ENCODE data around the gene ZNF343. TPM values are rescaled to one million over a fixed set of nuclear protein-coding genes. Genes with fewer than 3 reads are reported as not detected.

Gene ZNF343
- total and polyA plus RNA-seq, 10 of the 15 experiments (the other 5 are each of a cell fraction or from before 2014, with no cell fraction given), result 1.3 to 11.1 (median 9.0) TPM

DNA sequence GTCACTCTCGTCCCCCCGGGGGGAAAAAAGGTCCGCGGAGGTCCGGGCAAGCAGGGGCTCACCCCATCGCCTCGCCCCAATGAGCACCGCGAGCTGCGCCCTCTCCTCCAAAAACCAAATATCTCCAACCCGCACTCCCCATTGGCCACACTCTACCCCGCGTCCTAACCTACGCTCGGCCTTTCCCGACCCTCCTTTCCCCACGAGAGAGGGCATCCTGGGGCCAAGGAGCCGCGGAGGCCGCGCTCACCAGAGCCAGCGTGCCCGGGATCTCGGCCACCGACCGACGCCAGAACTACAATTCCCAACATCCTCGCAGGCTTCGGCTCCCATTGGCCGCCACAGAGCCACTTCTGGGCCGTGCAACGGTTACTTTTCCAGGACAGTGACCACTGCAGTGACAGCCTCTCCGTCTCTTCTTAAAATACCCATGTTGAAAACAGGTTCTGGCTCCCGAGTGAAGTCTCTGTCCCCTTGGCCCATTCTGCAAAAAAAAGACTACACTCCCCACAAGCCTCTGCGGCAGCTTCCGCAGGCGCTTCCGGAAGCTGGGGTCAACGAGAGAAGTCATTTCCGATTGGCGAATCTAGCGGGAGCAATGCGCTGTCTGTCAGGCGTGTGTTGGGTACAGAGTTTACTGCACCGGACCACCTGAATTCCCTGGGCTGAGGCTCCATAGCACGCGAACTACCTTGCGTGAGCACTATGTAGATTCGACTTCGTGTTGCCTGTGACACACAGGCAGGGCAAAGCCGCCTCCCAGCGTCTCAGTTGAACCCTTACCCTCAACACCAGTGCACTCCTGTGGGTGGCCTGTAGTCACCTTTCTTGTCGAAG is at the start of gene ZNF343 (continued):
- TF ChIP-seq, protein P1, sequence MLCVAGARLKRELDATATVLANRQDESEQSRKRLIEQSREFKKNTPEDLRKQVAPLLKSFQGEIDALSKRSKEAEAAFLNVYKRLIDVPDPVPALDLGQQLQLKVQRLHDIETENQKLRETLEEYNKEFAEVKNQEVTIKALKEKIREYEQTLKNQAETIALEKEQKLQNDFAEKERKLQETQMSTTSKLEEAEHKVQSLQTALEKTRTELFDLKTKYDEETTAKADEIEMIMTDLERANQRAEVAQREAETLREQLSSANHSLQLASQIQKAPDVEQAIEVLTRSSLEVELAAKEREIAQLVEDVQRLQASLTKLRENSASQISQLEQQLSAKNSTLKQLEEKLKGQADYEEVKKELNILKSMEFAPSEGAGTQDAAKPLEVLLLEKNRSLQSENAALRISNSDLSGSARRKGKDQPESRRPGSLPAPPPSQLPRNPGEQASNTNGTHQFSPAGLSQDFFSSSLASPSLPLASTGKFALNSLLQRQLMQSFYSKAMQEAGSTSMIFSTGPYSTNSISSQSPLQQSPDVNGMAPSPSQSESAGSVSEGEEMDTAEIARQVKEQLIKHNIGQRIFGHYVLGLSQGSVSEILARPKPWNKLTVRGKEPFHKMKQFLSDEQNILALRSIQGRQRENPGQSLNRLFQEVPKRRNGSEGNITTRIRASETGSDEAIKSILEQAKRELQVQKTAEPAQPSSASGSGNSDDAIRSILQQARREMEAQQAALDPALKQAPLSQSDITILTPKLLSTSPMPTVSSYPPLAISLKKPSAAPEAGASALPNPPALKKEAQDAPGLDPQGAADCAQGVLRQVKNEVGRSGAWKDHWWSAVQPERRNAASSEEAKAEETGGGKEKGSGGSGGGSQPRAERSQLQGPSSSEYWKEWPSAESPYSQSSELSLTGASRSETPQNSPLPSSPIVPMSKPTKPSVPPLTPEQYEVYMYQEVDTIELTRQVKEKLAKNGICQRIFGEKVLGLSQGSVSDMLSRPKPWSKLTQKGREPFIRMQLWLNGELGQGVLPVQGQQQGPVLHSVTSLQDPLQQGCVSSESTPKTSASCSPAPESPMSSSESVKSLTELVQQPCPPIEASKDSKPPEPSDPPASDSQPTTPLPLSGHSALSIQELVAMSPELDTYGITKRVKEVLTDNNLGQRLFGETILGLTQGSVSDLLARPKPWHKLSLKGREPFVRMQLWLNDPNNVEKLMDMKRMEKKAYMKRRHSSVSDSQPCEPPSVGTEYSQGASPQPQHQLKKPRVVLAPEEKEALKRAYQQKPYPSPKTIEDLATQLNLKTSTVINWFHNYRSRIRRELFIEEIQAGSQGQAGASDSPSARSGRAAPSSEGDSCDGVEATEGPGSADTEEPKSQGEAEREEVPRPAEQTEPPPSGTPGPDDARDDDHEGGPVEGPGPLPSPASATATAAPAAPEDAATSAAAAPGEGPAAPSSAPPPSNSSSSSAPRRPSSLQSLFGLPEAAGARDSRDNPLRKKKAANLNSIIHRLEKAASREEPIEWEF (IDR thresholded peaks at IDR 0.05; ENCODE audit: insufficient replicate concordance, low read depth, low read length), result no peak
- TF ChIP-seq MYB (IDR thresholded peaks at IDR 0.05; ENCODE audit: borderline replicate concordance, low read depth, low read length), result no peak
- TF ChIP-seq SMC3 (IDR thresholded peaks at IDR 0.05; ENCODE audit: borderline replicate concordance, low read length), result no peak
- TF ChIP-seq DPF2 (IDR thresholded peaks at IDR 0.05), result no peak
- TF ChIP-seq NR2C1 (IDR thresholded peaks at IDR 0.05), result peak; percentile 96
- TF ChIP-seq RB1 (IDR thresholded peaks at IDR 0.05; ENCODE audit: borderline replicate concordance), result no peak
- TF ChIP-seq ZNF217 (IDR thresholded peaks at IDR 0.05), result no peak
- TF ChIP-seq TCF12 (IDR thresholded peaks at IDR 0.05; ENCODE audit: low read depth, low read length), result 0 out of 2 replicates have a peak, but pooled peaks have one; percentile 13
- TF ChIP-seq, protein P2, sequence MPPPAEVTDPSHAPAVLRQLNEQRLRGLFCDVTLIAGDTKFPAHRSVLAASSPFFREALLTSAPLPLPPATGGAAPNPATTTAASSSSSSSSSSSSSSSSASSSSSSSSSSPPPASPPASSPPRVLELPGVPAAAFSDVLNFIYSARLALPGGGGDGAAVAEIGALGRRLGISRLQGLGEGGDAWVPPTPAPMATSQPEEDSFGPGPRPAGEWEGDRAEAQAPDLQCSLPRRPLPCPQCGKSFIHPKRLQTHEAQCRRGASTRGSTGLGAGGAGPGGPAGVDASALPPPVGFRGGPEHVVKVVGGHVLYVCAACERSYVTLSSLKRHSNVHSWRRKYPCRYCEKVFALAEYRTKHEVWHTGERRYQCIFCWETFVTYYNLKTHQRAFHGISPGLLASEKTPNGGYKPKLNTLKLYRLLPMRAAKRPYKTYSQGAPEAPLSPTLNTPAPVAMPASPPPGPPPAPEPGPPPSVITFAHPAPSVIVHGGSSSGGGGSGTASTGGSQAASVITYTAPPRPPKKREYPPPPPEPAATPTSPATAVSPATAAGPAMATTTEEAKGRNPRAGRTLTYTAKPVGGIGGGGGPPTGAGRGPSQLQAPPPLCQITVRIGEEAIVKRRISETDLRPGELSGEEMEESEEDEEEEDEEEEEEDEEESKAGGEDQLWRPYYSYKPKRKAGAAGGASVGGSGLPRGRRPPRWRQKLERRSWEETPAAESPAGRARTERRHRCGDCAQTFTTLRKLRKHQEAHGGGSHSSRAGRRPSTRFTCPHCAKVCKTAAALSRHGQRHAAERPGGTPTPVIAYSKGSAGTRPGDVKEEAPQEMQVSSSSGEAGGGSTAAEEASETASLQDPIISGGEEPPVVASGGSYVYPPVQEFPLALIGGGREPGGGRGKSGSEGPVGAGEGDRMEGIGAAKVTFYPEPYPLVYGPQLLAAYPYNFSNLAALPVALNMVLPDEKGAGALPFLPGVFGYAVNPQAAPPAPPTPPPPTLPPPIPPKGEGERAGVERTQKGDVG (CRISPR knock-in tag; IDR thresholded peaks at IDR 0.05), result no peak
- peak; percentile 76 for TF ChIP-seq MXI1 (IDR thresholded peaks at IDR 0.05; ENCODE audit: low read depth, low read length)
- no peak for TF ChIP-seq BRCA1 (IDR thresholded peaks at IDR 0.05; ENCODE audit: low read depth, low read length)
- TF ChIP-seq CREM (IDR thresholded peaks at IDR 0.05; ENCODE audit: low read depth), result peak; percentile 83; the same call in 1 of the 2 replicates
- no peak for TF ChIP-seq NFYA (IDR thresholded peaks at IDR 0.05; ENCODE audit: borderline replicate concordance, low read depth, low read length)
